Breast epithelium (tissue), 3 donors: Measurements from ENCODE around the gene PDZD2.

Source experiments
- POLR2A ChIP-seq: fragments of 450-650 bp; IDR thresholded peaks from one replicate; pipeline ENCODE4 v1.6.1; 2016; ENCODE audit warnings: antibody characterized with exemption, mild to moderate bottlenecking, moderate library complexity
- POLR2AphosphoS5 ChIP-seq, 3 donors: sonication (generic); formaldehyde crosslinking; IDR thresholded peaks; one replicate each; pipeline ENCODE4 v1.6.1; 2017; ENCODE audit warnings: antibody characterized with exemption in 3 of 3
- TF ChIP-seq, protein P1 (sequence below), 3 donors: fragments of 450-650 bp; IDR thresholded peaks; one replicate each; pipeline ENCODE4 v1.5.1; 2016 to 2017; ENCODE audit warnings: antibody characterized with exemption in 3 of 3, mild to moderate bottlenecking in 3 of 3, moderate library complexity in 3 of 3

DNA sequence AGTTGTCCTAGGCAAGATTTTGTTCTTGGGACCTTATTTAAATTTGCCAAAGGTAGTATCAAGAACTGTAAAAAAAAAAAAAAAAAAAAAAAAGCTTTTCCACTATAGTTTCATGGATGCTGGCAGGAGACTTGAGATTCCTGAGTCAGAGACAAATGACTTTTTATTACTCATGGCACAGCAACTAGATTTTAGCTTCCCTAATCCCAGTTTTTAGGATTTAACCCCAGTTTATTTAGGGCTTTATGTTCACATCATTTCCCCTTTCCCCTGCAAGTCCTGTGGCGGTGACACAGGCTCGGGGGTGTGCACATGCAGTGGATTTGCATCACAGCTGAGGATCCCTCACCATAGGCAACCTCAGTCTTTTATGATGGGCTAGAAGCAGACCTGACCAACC is 390.3 kb downstream of the PDZD2 start:
- TF ChIP-seq, protein P1, sequence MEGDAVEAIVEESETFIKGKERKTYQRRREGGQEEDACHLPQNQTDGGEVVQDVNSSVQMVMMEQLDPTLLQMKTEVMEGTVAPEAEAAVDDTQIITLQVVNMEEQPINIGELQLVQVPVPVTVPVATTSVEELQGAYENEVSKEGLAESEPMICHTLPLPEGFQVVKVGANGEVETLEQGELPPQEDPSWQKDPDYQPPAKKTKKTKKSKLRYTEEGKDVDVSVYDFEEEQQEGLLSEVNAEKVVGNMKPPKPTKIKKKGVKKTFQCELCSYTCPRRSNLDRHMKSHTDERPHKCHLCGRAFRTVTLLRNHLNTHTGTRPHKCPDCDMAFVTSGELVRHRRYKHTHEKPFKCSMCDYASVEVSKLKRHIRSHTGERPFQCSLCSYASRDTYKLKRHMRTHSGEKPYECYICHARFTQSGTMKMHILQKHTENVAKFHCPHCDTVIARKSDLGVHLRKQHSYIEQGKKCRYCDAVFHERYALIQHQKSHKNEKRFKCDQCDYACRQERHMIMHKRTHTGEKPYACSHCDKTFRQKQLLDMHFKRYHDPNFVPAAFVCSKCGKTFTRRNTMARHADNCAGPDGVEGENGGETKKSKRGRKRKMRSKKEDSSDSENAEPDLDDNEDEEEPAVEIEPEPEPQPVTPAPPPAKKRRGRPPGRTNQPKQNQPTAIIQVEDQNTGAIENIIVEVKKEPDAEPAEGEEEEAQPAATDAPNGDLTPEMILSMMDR (IDR thresholded peaks at IDR 0.05): no peak
- TF ChIP-seq POLR2A: no peak
- TF ChIP-seq POLR2AphosphoS5 (IDR thresholded peaks at IDR 0.05): no peak
